Liver (tissue), 9 donors: ENCODE measurements around the gene LBHD1. TPM values are rescaled to one million over a fixed set of nuclear protein-coding genes. Genes with fewer than 3 reads are reported as not detected.

Experiments
- DNase-seq: peaks from one replicate; pipeline ENCODE4 v3.0.0-alpha.2; 2017; ENCODE audit warnings: low spot score
- H3K27ac ChIP-seq, 2 donors: one replicate each; pipeline ENCODE4 v1.7.0; 2013; ENCODE audit warnings: inconsistent platforms in 2 of 2, low read length in 2 of 2, control low read depth in 1 of 2, low read depth in 1 of 2, mild to moderate bottlenecking in 1 of 2
- H3K27me3 ChIP-seq, 4 donors: one replicate each; pipeline versions ENCODE4 v1.6.1 to v1.7.0; 2013; ENCODE audit warnings: low read length in 3 of 4, inconsistent platforms in 1 of 4, mild to moderate bottlenecking in 1 of 4, moderate library complexity in 1 of 4; ENCODE audit not compliant: control insufficient read depth in 4 of 4, insufficient read depth in 4 of 4
- H3K36me3 ChIP-seq, 4 donors: one replicate each; pipeline versions ENCODE4 v1.6.1 to v1.7.0; 2013; ENCODE audit warnings: low read length in 3 of 4, mild to moderate bottlenecking in 3 of 4, low read depth in 1 of 4, moderate library complexity in 1 of 4; ENCODE audit not compliant: control insufficient read depth in 4 of 4, insufficient read depth in 3 of 4
- H3K4me1 ChIP-seq, 4 donors: one replicate each; pipeline versions ENCODE4 v1.6.1 to v1.7.0; 2013; ENCODE audit warnings: low read length in 3 of 4, mild to moderate bottlenecking in 3 of 4, moderate library complexity in 1 of 4; ENCODE audit not compliant: control insufficient read depth in 4 of 4, insufficient read depth in 4 of 4
- H3K4me3 ChIP-seq, 3 donors: one replicate each; pipeline versions ENCODE4 v1.6.1 to v1.7.0; 2013; ENCODE audit warnings: low read length in 3 of 3, control low read depth in 1 of 3, low read depth in 1 of 3, mild to moderate bottlenecking in 1 of 3
- H3K9ac ChIP-seq, 2 donors: one replicate each; pipeline ENCODE4 v1.7.0; 2013; ENCODE audit warnings: low read length in 2 of 2, mild to moderate bottlenecking in 2 of 2, moderate library complexity in 2 of 2, control low read depth in 1 of 2, low read depth in 1 of 2
- H3K9me3 ChIP-seq, 4 donors: one replicate each; pipeline versions ENCODE4 v1.6.1 to v1.7.0; 2013; ENCODE audit warnings: low read length in 3 of 4; ENCODE audit not compliant: control insufficient read depth in 4 of 4
- EGR1 ChIP-seq, 2 donors: IDR thresholded peaks; 2 replicates each; pipeline ENCODE4 v1.6.1; 2016 to 2018; ENCODE audit warnings: antibody characterized with exemption in 2 of 2, low read depth in 2 of 2
- FOXA1 ChIP-seq: IDR thresholded peaks from 2 replicates; pipeline ENCODE4 v1.6.1; 2016; ENCODE audit warnings: antibody characterized with exemption
- FOXA2 ChIP-seq: IDR thresholded peaks from 2 replicates; pipeline ENCODE4 v1.6.1; 2016; ENCODE audit warnings: antibody characterized with exemption
- HNF4A ChIP-seq, 2 donors: conservative IDR thresholded peaks; 2 replicates each; pipeline ENCODE4 v1.6.1; 2016; ENCODE audit warnings: antibody characterized with exemption in 2 of 2, mild to moderate bottlenecking in 2 of 2
- HNF4G ChIP-seq: IDR thresholded peaks from 2 replicates; pipeline ENCODE4 v1.6.1; 2016; ENCODE audit warnings: antibody characterized with exemption
- NR2F2 ChIP-seq: IDR thresholded peaks from 2 replicates; pipeline ENCODE4 v1.6.1; 2016; ENCODE audit warnings: antibody characterized with exemption
- RAD21 ChIP-seq, 2 donors: IDR thresholded peaks; 2 replicates each; pipeline ENCODE4 v1.6.1; 2016; ENCODE audit warnings: antibody characterized with exemption in 2 of 2, mild to moderate bottlenecking in 2 of 2
- RXRA ChIP-seq, 2 donors: IDR thresholded peaks; 2 replicates each; pipeline ENCODE4 v1.6.1; 2017 to 2018; ENCODE audit warnings: antibody characterized with exemption in 2 of 2, mild to moderate bottlenecking in 1 of 2
- TAF1 ChIP-seq: conservative IDR thresholded peaks from 2 replicates; pipeline ENCODE4 v1.6.1; 2016; ENCODE audit warnings: antibody characterized with exemption, mild to moderate bottlenecking
- YY1 ChIP-seq: IDR thresholded peaks from 2 replicates; pipeline ENCODE4 v1.6.1; 2016; ENCODE audit warnings: antibody characterized with exemption, mild to moderate bottlenecking
- WGBS: extraction: QIAGEN DNeasy Blood & Tissue Kit; methylation state at CpG from one replicate; pipeline ENCODE4 v1.1.7; 2013; 5-methylcytosine and 5-hydroxymethylcytosine counted together
- polyA plus RNA-seq, 2 donors: library from polyadenylated mRNA; stranded (reverse) in 1 of 2; unstranded in 1 of 2; fragments of 200-250 nt in 1 of 2; fragments of >200 nt in 1 of 2; fragmentation: Nextera tagmentation in 1 of 2; extraction: Ambion mirVana in 1 of 2; gene quantifications; one replicate each; pipeline versions ENCODE4 v1.2.1 to v1.2.3, GENCODE V29; 2013 to 2015
- total RNA-seq, 2 donors: library from RNA; depleted of rRNA; stranded (reverse); fragments of >200 nt; gene quantifications; one replicate each; pipeline ENCODE4 v1.2.3, GENCODE V29; 2014
- TF ChIP-seq, protein P1 (sequence below): IDR thresholded peaks from 2 replicates; pipeline ENCODE4 v1.6.1; 2016; ENCODE audit warnings: antibody characterized with exemption
- TF ChIP-seq, protein P2 (sequence below): IDR thresholded peaks from 2 replicates; pipeline ENCODE4 v1.6.1; 2016; ENCODE audit warnings: antibody characterized with exemption, mild to moderate bottlenecking
- TF ChIP-seq, protein P3 (sequence below): IDR thresholded peaks from 2 replicates; pipeline ENCODE4 v1.6.1; 2016; ENCODE audit warnings: antibody characterized with exemption
- TF ChIP-seq, protein P4 (sequence below): IDR thresholded peaks from 2 replicates; pipeline ENCODE4 v1.6.1; 2016; ENCODE audit warnings: antibody characterized with exemption
- TF ChIP-seq, protein P5 (sequence below): fragments of 150-350 bp; IDR thresholded peaks from 2 replicates; pipeline ENCODE4 v1.5.1; 2017; ENCODE audit warnings: improper control_type of control experiment, low read depth, low read length; ENCODE audit not compliant: missing input control
- donor health status: healthy.
- donor health status: healthy.
- donor health status: healthy.
- donor health status: healthy.
- donor health status: healthy.

The LBHD1 gene
- total and polyA plus RNA-seq, 4 donors: 1.6 to 4.4 (median 3.4) TPM

DNA sequence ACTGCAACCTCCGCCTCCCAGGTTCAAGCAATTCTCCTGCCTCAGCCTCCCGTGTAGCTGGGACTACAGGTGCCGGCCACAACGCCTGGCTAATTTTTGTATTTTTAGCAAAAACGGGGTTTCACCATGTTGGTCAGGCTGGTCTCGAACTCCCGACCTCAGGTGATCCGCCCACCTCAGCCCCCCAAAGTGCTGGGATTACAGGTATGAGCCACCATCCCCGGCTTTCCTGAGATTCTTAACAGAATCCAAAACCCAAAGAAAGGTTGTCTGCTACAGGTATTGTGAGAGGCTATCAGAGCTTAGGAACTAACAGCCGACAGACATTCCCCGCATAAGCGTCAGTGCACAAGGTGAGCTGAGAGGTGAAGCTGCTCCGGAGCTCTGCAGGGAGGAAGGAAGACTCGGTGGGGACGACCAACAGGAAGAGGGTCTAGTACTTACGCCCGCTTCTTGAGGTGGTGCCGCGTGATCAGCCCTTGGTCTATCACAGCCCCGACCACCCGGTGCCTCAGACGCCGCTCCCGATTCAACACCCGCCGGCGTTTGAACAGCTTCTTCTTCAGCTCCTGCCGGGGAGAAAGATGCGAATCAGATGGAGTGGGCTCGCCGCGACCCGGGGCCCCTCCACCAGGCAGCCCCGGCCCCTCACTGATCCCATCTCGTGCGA is 7.5 kb downstream of the LBHD1 start:
- no peak for DNase-seq
- no peak for TF ChIP-seq FOXA2
- TF ChIP-seq YY1: no peak
- TF ChIP-seq TAF1: no peak
- TF ChIP-seq RXRA (IDR thresholded peaks at IDR 0.05): no peak
- TF ChIP-seq, protein P1, sequence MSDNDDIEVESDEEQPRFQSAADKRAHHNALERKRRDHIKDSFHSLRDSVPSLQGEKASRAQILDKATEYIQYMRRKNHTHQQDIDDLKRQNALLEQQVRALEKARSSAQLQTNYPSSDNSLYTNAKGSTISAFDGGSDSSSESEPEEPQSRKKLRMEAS: no peak
- no peak for TF ChIP-seq RAD21 (IDR thresholded peaks at IDR 0.05)
- TF ChIP-seq, protein P2, sequence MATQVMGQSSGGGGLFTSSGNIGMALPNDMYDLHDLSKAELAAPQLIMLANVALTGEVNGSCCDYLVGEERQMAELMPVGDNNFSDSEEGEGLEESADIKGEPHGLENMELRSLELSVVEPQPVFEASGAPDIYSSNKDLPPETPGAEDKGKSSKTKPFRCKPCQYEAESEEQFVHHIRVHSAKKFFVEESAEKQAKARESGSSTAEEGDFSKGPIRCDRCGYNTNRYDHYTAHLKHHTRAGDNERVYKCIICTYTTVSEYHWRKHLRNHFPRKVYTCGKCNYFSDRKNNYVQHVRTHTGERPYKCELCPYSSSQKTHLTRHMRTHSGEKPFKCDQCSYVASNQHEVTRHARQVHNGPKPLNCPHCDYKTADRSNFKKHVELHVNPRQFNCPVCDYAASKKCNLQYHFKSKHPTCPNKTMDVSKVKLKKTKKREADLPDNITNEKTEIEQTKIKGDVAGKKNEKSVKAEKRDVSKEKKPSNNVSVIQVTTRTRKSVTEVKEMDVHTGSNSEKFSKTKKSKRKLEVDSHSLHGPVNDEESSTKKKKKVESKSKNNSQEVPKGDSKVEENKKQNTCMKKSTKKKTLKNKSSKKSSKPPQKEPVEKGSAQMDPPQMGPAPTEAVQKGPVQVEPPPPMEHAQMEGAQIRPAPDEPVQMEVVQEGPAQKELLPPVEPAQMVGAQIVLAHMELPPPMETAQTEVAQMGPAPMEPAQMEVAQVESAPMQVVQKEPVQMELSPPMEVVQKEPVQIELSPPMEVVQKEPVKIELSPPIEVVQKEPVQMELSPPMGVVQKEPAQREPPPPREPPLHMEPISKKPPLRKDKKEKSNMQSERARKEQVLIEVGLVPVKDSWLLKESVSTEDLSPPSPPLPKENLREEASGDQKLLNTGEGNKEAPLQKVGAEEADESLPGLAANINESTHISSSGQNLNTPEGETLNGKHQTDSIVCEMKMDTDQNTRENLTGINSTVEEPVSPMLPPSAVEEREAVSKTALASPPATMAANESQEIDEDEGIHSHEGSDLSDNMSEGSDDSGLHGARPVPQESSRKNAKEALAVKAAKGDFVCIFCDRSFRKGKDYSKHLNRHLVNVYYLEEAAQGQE: no peak
- TF ChIP-seq HNF4A (conservative IDR thresholded peaks at IDR 0.05): no peak
- TF ChIP-seq HNF4G: no peak
- TF ChIP-seq, protein P3, sequence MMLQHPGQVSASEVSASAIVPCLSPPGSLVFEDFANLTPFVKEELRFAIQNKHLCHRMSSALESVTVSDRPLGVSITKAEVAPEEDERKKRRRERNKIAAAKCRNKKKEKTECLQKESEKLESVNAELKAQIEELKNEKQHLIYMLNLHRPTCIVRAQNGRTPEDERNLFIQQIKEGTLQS: no peak
- TF ChIP-seq, protein P4, sequence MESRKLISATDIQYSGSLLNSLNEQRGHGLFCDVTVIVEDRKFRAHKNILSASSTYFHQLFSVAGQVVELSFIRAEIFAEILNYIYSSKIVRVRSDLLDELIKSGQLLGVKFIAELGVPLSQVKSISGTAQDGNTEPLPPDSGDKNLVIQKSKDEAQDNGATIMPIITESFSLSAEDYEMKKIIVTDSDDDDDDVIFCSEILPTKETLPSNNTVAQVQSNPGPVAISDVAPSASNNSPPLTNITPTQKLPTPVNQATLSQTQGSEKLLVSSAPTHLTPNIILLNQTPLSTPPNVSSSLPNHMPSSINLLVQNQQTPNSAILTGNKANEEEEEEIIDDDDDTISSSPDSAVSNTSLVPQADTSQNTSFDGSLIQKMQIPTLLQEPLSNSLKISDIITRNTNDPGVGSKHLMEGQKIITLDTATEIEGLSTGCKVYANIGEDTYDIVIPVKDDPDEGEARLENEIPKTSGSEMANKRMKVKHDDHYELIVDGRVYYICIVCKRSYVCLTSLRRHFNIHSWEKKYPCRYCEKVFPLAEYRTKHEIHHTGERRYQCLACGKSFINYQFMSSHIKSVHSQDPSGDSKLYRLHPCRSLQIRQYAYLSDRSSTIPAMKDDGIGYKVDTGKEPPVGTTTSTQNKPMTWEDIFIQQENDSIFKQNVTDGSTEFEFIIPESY: no peak
- TF ChIP-seq FOXA1: no peak
- Histone ChIP-seq H3K4me3 (peak overlapping the region; percentile 82 to 98 (median 88)), H3K9me3 (no peaks in the 10 kb centered on the region), H3K36me3 (peaks cover 3 to 10% (median 6%) of the 10 kb centered on the region in 4 donors), H3K9ac (peak overlapping the region; percentile 36 to 96), H3K27ac (peak overlapping the region; percentile 85 to 89), H3K27me3 (no peaks in the 10 kb centered on the region), H3K4me1 (peaks cover 11 to 28% (median 19%) of the 10 kb centered on the region in 4 donors)
- WGBS: 4% methylated on average over 36 of the region's 36 CpGs

DNA sequence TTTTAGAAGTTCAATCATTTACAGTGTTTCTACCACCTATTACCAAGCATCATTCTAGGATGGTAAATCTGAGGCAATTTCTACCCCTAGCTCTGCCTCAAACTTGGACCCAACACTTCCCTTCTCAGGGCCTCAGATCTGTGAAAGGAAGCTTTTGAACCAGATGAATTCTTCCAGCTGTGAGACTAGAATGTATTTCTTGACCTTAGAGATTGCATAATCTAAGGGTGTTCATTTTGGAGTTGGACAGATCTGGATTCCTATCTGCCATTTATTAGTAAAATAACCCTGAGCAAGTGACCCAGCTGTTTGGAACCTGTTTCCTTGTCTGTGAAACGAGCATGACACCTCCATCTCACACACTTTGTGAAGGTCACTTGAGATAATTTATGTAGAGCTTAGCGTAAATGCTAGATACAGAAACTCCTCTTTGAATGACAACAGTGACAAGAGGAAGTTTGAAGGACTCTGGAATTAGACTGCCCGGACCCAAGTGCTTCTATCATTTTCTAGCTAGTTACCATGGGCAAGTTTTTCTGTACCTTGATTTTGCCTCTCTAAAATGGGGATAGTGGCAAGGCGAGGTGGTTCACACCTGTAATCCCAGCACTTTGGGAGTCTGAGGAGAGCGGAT is 15.2 kb downstream of the LBHD1 start:
- 76% methylated on average over 5 of the region's 5 CpGs for WGBS
- TF ChIP-seq, protein P4: no peak
- TF ChIP-seq, protein P1: no peak
- no peak for TF ChIP-seq NR2F2
- TF ChIP-seq RAD21 (IDR thresholded peaks at IDR 0.05): no peak
- TF ChIP-seq, protein P5, sequence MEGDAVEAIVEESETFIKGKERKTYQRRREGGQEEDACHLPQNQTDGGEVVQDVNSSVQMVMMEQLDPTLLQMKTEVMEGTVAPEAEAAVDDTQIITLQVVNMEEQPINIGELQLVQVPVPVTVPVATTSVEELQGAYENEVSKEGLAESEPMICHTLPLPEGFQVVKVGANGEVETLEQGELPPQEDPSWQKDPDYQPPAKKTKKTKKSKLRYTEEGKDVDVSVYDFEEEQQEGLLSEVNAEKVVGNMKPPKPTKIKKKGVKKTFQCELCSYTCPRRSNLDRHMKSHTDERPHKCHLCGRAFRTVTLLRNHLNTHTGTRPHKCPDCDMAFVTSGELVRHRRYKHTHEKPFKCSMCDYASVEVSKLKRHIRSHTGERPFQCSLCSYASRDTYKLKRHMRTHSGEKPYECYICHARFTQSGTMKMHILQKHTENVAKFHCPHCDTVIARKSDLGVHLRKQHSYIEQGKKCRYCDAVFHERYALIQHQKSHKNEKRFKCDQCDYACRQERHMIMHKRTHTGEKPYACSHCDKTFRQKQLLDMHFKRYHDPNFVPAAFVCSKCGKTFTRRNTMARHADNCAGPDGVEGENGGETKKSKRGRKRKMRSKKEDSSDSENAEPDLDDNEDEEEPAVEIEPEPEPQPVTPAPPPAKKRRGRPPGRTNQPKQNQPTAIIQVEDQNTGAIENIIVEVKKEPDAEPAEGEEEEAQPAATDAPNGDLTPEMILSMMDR: no peak
- TF ChIP-seq HNF4A (conservative IDR thresholded peaks at IDR 0.05): no peak
- no peak for TF ChIP-seq RXRA (IDR thresholded peaks at IDR 0.05)
- no peak for TF ChIP-seq TAF1
- TF ChIP-seq EGR1 (IDR thresholded peaks at IDR 0.05; ENCODE audit: low read depth in 2 of 2): no peak
- TF ChIP-seq, protein P2: no peak
- TF ChIP-seq YY1: no peak
- no peak for TF ChIP-seq HNF4G
- no peak for TF ChIP-seq FOXA2

More for the DNA sequence above, 15.2 kb downstream of the LBHD1 start:
- DNase-seq: no peak
- Histone ChIP-seq H3K4me3 (no peak overlapping the region), H3K4me1 (peaks cover 0 to 9% (median 8%) of the 10 kb centered on the region in 4 donors), H3K27me3 (no peaks in the 10 kb centered on the region), H3K9ac (no peak overlapping the region), H3K9me3 (no peaks in the 10 kb centered on the region), H3K36me3 (no peaks in the 10 kb centered on the region), H3K27ac (no peak overlapping the region)
